Stimulated activated CD4-positive, alpha-beta T cell treated with anti-CD3 and anti-CD28 coated beads, Interleukin-1b, Interleukin-23, amount 100 ng/mL, for 48 hours (primary cell): ENCODE results near the gene COLEC12.
"Not testable (repeated sequence)": the region's sequence is repeated elsewhere in the genome, so short reads cannot be mapped to it uniquely, and the experiment has no call there.

Experiments
- DNase-seq: peaks from one replicate; pipeline ENCODE4 v3.0.0-alpha.2; 2020

The COLEC12 gene

GRCh38 chr18:310042-310441 is 190.5 kb downstream of the COLEC12 start:
- no peak for DNase-seq

DNA sequence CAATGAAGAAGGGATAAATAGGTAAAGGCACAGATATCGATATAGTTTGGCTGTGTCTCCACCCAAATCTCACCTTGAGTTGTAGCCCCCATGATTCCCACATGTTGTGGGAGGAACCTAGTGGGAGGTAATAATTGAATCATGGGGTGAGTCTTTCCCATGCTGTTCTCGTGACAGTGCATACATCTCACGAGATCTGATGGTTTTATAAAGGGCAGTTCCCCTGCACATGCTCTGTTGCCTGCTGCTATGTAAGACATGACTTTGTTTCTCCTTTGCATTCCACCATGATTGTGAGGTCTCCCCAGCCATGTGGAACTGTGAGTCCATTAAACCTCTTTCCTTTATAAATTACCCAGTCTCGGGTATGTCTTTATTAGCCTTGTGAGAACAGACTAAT is 192.4 kb downstream of the COLEC12 start:
- not testable (repeated sequence) for DNase-seq

GRCh38 chr18:306608-307255 is 193.8 kb downstream of the COLEC12 start:
- no peak for DNase-seq

DNA sequence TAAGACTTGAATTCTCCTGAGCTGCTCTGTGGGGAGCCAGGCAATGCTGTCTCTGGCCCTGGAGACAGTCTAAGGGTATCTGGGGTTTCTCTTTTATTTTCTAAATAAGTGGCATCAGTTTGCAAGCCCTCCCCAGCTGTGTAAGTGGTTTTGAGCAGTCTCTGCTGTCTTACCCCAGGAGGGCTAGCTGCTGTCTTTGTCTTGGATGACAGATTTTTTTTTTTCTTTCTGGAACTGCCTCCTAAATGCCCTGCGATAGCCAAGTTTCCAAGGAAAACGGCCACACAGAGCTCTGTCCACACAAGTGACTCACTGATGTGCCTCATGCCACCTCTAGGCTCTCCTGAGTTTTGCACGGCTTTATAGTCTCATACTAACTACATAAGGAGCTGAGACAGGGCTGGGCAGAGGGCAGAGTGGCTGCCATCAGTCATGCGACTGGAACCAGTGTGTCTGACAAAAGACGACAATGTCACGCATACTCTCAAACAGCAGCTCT is 195.4 kb downstream of the COLEC12 start:
- no peak for DNase-seq

DNA sequence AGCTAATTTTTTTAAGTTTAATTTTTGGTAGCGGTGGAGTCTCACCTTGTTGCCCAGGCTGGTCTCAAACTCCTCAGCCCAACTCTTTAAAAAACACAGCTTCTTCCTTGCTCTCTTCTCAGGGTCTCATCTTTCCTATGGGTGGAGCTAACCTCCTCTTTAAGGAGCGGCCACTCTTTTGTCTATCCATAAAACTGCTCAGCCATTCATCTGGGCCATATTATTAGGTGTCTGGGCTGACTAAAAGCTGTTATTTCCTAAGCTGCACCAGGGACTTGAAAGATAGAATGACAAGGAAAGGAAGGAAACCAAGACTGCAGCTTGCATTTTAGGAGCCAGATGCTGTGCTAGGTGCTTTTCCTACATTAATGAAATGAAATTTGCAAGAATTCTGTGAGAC is 196.9 kb downstream of the COLEC12 start:
- no peak for DNase-seq

GRCh38 chr18:303011-303410 is 197.5 kb downstream of the COLEC12 start:
- DNase-seq: no peak

- DNase-seq: no peak
Observed at GRCh38 chr18:302097-302496, 198.4 kb downstream of the COLEC12 start.

DNA sequence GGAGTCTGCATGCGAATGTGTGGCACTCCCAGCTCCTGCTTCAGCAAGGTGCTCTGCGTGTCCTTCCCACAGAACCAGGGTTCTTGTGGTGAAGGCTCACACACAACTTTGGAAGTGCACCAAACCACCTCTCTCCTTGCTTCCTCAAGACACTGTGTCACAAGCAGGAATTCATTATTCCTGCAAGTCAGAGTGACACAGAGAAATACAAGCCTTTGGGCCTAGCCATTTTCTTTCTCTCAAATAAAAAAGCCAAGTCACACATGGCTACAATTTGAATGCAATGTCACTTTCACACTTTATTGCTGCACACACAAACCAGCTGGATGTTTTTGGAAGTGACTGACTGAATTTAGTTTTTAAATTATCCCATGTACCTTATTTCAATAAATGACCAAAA is 202.6 kb downstream of the COLEC12 start:
- DNase-seq: no peak

GRCh38 chr18:295756-296490 is 204.6 kb downstream of the COLEC12 start:
- no peak for DNase-seq

- no peak for DNase-seq
Observed at GRCh38 chr18:294566-294965, 205.9 kb downstream of the COLEC12 start.

DNA sequence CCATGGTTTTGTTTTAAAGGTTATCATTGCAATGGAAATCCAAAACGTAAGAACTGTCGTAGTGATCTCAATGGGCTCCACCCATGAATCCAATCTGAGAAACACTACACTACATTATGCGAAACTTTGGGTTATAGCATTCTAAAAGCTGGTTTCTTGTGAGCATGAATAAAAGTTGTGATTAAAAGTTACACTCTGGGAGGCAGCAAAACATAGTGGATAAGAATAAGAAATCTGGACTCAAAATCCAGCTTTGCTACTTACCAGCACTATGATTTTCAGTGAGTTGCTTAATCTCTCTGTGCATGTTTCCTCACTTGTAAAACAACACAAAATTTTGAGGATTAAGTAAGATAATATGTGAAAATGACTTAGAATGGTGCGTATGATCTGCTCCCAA is 207.0 kb downstream of the COLEC12 start:
- DNase-seq: no peak

DNA sequence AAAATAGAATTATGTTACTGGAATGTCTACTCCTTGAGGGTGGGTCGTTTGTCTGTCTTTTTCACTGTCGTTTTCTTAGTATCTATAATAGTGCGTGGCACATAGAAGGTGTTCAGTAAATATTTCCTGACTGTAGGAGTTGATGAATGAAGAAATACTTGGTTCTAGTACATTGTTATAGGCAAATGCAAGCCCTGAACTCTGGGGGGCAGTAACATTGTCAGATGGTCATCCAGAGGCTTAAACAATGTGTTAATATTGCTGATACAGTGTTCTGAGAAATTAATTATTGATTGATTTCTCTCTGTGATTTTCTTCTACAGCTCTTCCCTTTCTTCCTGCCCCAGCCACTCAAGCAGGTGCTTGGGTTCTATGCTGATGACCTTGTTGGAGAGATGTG is 208.2 kb downstream of the COLEC12 start:
- no peak for DNase-seq

- DNase-seq: not testable (repeated sequence)
Observed at GRCh38 chr18:289970-290369, 210.5 kb downstream of the COLEC12 start.

DNA sequence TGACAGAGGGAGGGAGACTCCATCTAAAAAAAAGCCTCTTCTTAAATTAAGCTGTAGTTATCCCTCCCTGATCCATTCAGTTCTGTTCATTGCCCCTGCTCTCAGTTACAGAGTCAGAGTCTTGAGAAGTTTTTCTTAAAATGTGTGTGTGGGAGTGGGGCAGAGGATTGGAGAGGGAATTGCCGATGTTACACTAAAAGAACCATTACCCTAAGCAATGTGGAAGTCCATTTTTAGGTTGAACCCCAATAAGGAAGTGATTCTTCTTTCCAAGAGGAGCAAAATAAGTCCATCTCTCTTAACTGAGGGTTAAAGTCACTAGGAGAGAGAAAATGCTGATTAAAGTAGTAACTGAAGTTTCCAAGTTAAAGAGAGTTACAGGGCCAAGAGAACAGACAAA is 211.5 kb downstream of the COLEC12 start:
- no peak for DNase-seq

DNA sequence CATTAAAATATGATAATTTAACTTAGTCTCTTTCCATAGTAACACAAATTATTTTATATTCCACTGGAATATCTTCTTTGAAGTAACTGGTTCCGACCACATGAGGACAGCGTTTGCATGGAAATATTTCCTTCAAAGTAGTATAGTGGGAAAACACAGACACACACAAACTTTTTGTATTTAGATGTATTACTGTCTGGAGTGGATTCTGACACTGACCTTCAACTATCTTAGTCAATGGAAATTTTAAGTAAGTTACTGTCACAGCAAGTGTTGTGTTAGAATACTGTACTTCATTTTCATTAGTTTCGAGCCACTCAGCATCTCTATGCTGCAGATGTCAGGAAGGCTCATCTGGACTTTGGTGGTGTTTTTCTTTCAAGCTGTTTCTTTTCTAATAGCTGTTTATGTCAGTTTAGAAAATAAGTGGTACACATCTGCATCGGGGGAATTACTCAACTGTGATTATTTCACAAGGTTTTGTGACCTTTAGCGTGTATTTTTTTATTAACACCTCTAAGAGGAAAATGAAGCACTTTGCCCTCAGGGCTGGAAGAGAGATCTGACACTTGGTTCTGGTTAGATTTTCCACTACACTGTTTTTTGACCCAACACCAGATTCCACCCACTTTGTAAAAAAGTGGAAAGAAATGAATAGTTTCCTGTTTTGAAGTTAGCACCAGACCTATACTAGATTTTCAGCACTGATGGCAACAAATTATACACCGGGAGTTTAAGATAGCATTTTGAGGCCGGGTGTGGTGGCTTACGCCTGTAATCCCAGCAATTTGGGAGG is 213.8 kb downstream of the COLEC12 start:
- DNase-seq: no peak

GRCh38 chr18:285817-286216 is 214.7 kb downstream of the COLEC12 start:
- DNase-seq: no peak

DNA sequence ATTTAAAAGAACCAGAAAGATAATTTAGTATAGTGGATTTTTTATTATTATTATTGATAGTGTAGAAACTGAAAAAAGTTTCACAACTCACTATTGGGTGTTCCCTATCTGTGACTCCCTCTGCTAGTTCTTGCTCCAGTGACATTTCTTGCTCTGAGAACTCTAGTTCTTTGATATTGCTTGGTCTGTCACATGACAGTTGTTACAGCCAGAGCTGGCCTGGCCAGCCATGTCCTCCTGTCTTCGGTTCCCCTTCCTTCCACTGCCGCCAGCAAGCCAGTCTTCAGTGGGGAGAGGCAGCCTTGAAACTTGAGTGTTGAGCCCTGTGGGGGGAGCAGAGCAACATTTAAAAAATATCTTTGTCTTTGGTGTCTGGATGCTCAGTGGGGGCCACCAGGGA is 225.0 kb downstream of the COLEC12 start:
- no peak for DNase-seq

DNA sequence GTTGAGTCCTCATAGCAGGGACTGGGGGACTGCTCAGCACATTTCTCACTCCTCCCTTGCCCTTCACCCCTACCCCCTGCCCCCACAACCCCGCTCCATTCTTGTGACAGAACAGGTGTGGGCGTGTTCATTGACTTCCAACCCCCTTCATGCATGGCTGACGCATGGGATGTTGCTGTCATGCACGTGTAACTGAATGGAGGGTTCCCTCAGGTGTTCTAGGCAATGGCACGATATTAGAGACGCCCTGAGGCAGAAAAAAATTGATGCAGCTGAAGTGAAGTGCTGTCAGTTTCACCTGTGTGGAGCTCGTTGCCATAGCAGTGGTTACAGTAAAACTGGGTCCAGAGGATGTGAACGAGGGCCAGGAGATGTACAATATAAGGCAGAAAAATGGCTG is 226.2 kb downstream of the COLEC12 start:
- no peak for DNase-seq

GRCh38 chr18:273525-273924 is 227.0 kb downstream of the COLEC12 start:
- DNase-seq: no peak

DNA sequence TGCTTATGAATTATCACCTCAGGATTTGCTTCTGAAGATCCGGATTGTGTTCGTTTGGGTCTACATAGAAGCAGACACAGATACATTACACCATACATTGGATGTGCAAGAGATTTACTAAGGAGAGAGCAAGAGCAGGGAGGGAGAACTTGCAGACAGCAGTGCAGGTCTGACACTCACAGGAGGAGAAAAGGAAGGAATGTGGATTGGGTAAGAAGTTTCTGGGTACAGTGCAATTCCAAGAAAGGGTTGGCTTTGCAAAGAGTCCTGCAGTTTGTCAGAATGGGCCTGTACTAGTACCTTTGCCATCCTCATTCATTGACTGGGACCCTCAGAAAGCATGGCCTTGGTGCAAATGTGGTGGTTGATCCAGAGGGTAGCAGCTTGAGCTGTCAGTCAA is 227.9 kb downstream of the COLEC12 start:
- no peak for DNase-seq

GRCh38 chr18:269480-270095 is 230.9 kb downstream of the COLEC12 start:
- no peak for DNase-seq

DNA sequence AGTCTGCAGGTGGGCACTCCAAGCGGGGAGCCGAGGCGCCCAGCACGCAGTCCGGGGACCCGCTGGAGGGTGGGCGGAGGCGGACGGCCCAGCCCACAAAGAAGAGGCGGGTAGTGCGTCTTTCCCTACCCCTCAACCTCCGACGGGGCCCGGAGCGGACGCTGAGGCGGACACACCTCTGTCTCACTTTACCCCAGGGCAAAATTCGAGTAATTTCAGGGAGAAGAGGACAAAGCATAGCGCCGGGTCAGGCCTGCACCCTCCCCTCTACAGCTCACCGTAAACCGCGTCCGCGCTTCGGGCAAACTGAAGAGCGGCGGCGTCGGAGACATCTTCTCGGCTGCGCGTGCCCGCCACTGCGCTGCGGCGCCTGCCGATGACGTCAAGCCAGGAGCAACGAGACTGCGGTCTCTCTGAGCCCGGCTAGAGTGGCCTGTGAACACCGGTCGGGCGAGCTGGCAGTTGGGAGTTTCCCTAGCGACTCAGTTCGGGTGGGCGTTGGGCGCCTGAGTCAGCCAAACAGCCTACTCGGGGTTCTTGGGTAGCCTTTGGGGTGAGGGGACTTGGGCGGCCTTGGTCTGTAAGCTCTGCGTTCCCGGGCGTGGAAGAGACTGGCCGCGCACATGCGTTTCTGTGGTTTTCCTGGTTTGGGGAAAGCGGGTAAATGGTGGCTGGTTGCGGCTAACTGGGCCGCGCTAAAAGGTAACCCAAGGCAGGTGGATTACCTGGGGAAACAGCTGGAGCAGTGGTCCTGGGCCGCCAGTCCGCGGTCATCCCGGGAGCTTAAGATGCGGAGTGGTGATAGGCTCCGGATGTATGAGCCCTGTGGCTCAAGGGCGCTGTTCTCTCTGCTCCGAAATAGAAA is 232.6 kb downstream of the COLEC12 start, which contains the start of gene THOC1:
Gene THOC1, minus strand, starts transcription at position 360 of the 865 bp plus-strand sequence. Its CDS starts 28 bp downstream, at position 332.
- DNase-seq: peak; percentile 97
